Amniotic epithelial cell (primary cell): Measurements from ENCODE around the gene NF2.

ENCODE experiments used
- DNase-seq: peaks from one replicate; pipeline ENCODE4 v3.0.0-alpha.2; 2010; ENCODE audit warnings: low read depth

Gene NF2

DNA sequence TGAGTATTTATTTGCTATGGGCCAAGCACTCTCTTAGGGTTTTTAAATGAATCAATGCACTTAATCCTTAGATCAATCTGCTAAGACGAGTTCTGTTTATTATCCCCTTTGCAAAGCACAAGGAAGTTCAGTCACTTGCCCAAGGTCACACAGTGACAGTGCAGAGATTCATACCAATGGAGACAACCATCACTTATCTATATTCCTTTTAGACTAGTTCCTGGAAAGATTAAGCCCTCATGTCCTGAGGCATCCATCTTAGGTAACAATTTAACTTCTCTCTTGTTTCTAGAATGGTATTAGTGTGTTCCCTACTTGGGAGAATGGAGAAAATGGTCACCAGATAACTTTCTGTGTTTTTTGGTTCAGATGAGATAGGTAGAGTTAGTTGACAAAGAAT is 28.3 kb downstream of the NF2 start:
- no peak for DNase-seq

- no peak for DNase-seq
These were observed 29.2 kb downstream of the NF2 start for GRCh38 chr22:29632672-29633071.

DNA sequence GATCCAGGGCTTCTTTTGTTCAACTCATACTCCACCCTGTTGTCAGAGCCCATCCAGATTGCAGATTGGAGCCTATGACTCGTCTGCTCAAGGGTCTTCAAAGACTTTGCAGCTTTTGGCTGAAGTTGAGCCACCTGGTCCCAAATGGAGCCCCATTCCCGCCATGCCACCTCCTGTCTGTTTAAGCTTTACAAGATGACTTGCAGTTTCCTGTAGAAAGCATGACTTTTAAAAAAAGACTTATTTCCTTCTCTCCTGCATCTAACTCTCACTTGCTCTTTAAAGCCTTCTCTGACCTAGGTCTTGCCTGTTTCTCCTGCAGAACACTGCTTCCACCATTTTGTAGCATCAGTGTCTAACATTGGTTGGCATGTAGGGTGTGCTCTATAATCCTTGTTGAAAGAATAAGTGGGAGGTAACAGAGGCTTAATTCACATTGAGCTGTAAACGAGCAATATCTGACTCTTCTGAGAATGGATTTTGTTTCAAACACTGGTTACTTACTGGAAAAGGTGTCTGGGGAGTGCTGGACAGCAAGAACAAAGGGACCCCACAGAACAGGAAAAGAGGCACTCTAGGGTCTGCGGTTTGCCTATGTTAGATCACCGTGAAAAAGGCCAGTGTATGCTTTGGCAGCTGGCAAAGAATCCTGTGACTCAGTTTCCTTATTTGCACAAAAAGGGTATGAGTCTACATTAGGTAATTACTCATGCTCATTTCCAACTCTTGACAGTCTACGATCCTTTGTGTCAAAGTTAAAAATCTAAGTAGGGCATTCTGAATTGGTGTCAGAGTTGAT is 30.3 kb downstream of the NF2 start:
- DNase-seq = no peak

DNA sequence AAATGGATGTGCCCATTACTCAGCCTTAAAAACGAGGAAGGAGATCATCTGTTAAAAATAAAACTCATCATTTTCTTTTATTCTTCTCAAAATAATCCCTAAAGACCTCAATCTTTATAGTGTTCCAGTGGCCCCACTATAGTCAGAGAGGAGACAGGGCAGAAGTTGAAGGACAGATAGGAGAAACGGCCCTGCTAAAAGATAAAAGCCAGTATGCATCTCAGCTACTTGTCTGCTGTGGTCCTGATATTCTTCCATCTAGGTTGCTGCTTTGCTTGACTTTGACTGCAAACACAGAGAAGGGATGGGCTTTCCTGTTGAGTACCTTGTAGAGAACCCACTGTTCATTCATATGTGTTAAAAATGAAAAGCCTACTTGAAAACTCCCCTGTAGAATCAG is 31.4 kb downstream of the NF2 start:
- no peak for DNase-seq

DNA sequence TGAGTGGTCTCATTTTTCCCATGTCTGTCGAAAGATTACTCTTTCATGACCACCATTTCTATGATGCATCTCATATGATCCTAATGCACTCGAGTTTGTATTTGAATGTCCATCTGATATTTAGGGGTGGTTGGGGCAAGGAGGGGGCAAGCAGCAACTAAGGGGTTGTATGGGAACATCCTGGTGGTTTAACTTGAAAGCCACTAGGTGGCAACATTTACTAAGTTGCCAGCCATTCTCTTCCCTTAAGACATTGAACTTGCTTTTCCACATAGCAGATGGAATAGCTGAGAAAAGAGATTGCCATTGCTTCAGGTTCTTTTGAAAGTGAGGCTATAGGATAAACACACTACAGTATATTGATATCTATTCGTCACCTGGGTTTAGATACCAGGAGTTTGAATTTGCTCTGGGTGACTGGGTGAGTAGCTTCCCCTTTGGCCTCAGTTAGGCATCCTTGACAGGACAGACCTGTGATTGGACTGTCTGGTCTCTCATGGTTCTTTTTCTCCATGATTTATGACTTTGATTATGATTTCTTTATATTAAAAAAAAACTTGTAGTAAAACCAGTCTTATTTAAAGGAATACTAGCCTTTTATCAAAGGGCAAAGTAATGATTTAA is 32.4 kb downstream of the NF2 start:
- DNase-seq = peak; percentile 65

DNA sequence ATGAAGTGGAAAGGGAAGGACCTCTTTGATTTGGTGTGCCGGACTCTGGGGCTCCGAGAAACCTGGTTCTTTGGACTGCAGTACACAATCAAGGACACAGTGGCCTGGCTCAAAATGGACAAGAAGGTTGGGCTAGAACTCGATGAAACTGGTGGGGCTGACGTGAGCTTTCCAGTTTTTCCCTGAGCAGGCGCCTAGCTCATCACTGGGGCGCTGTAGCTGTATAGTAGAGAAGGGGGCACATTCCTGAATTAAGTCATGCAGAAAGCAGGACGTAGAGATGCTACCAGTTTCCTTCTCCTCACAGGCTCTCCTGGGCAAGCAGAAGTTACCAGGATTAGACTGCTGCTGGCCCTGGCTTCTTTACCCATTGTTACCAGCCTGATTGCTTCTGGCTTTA is 33.3 kb downstream of the NF2 start:
- no peak for DNase-seq

GRCh38 chr22:29637181-29637580 is 33.7 kb downstream of the NF2 start:
- no peak for DNase-seq

GRCh38 chr22:29638678-29639077 is 35.2 kb downstream of the NF2 start:
- no peak for DNase-seq

DNA sequence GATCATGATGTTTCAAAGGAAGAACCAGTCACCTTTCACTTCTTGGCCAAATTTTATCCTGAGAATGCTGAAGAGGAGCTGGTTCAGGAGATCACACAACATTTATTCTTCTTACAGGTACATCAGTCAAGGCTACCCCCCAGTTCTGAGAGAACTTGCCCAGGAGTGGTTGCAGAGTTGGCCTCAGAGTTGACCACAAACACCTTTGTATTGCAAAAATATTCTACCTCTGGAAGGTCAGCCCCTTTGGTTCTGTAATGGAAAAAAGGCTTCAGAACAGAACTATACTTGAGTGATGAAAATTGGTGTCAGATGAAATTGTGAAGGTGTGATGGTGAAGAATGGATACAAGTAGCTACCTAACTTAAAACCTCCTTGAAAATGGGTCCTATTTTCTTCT is 35.7 kb downstream of the NF2 start:
- DNase-seq = no peak

DNA sequence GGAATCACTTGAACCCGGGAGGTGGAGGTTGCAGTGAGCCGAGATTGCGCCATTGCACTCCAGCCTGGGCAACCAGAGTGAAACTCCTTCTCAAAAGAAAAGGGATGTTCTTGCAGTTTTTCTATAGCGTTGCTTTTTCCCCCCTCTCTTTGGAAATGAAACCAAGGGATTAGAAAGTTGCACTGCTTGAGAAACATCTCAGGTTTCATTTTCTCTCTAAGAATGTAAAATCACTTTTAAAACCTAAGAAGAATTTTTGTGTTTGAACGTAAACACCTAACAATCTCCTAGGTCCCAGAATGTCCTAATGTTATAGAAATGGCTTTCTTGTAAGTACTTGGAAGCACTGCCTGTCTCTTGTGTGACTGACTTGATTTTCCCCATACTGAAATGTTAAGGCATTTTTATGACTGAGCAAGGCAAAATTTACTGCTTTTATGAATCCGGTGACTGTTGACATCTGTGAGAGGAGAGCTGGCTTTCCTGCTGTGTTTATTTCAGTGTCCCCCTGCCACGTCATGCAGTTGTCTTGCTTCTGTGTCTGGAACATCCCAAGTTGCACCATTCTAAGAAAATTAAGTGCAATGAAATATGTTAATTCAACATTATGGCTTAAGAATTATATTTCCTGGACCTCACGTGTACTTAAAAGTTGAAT is 37.7 kb downstream of the NF2 start:
- no peak for DNase-seq

DNA sequence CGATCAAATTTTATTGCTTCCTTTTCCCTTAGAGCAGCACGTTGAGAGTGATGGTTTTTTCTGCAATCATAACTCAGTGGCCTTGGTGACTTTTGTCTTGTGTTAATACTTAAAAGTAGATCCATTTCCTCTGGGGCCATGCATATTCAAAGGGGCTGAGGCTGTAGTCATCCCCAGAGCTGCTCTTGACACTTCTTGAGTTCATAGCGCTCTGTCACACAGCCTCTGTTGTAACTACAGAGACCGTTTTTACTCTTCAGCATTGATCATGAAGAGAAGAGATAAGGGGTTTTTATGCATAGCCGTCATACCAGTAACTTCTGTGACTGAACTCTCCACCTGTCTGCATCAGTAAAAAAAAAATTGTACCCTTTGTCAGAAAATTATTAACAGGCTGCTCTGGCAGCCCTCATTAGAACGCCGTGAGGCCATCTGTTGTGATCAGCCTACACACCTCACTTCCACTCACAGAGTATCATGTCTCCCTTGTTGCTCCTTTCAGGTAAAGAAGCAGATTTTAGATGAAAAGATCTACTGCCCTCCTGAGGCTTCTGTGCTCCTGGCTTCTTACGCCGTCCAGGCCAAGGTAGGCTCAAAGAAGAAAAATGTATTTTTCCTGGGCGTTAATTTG is 38.4 kb downstream of the NF2 start:
- no peak for DNase-seq

- DNase-seq = no peak
These were observed 39.3 kb downstream of the NF2 start for GRCh38 chr22:29642694-29643093.

DNA sequence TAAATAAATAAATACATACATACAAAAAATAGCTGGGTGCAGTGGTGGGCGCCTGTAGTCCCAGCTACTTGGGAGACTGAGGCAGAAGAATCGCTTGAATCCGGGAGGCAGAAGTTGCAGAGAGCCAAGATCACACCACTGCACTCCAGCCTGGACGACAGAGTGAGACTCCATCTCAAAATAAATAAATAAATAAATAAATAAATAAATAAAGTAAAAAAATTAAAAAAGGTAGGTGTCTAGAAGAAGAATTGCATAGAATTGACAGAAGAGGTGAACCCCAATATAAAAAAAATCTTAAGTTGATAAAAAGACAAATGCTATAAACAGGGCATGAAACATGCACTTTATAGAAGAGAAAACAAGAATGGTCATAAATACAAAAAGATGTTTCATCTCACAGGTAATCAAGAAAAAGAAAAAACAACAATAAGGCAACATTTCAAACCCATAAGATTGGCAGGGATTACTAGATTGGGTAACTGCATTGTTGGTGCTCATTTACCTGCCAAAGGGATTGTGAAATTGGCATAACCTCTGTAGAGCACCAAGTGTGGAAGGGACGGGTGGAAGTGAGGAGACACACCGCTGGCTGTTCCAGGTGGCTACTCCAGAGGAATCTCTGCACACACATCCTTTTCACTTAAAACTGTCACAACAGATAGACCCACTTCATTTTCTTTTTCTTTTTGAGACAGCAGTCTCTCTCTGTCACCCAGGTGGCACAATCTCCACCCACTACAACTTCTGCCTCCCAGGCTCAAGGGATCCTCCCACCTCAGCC is 44.7 kb downstream of the NF2 start:
- no peak for DNase-seq

DNA sequence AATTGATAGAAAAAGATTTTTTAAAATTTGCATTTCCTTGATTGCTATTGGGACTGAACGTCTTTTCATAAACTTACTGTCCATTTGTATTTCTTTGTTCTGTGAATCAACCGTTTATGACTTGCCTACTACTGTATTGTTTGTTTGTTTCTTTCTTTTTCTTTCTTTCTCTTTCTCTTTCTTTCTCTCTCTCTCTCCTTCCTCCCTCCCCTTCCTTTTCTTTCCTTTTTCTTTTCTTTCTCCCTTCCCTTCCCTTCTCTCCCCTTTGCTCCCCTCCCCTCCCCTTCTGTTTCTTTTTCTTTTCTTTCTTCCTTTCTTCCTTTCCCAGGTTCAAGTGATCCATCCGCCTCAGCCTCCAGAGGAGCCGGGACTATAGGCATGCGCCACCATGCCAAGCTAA is 46.9 kb downstream of the NF2 start:
- DNase-seq = no peak

GRCh38 chr22:29651652-29652051 is 48.2 kb downstream of the NF2 start:
- DNase-seq = no peak

DNA sequence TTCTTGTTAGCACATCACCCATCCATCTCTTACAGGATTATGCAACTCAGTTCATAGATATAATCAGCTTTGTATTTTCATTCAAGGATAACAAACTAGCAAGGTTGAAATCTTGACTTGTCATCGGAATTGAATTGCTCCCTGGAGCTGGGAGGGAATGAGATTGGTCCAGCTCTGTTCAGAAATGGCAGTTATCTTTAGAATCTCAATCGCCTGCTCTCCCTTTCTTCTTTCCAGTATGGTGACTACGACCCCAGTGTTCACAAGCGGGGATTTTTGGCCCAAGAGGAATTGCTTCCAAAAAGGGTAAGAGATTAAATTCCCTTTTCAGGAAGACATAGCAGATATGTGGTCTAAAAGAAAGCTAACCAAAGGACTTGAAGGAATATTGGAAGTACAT is 51.0 kb downstream of the NF2 start:
- DNase-seq = peak; percentile 31

GRCh38 chr22:29654882-29655281 is 51.4 kb downstream of the NF2 start:
- no peak for DNase-seq

GRCh38 chr22:29658176-29658575 is 54.7 kb downstream of the NF2 start:
- DNase-seq = peak; percentile 24

DNA sequence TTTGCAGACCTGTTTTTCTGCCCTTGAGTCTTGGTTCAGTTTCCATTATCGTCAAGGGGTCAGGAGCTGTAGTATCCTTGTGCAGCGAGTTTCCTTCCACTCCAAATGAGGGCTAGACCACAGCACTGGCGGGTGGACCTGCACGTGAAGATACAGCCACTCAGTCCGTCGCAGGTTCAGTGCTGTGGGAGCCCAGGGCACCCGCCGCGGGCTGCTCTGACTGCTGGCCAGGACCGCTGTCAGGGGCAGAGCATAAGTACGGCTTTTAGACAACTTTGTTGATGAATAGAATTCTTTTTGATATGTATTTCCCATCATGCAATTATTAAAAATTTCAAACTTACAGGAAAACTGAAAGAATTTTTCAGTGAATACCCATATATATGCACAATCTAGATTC is 56.6 kb downstream of the NF2 start:
- no peak for DNase-seq

GRCh38 chr22:29661336-29661735 is 57.9 kb downstream of the NF2 start:
- DNase-seq = no peak

DNA sequence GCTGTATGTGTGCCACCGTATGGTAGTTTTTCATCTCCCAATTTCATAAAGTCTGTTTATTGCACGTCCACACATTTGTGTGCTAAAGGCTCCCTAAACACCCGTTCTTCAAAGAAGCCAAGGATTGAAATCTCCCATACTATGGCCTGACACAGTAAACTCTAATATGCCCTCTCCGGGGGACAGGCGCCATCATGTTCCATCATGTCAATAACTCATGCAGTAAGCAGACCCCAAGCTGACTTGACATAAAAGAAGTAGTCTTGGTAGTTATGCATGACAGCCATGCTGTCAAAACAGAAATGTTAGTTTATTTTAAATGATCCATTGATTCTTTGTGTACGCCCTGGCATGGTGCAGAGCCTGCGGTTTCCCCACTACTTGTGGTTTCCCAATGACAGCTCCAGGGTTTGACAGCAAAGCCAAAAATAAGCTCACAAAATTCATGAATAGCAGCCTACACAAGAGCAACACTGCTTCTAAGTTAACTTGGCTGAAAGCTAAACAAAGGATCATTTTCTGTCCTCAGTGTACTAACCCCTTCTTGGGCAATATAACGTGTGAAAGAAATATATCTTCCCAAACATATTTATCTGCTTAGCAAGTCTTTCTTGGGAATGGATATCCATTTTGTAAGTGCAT is 59.9 kb downstream of the NF2 start:
- DNase-seq = peak; percentile 43

GRCh38 chr22:29665486-29665885 is 62.1 kb downstream of the NF2 start:
- no peak for DNase-seq
